Kidney (tissue), 14 donors: ENCODE measurements around the gene RBM44. TPM values are rescaled to one million over a fixed set of nuclear protein-coding genes. Genes with fewer than 3 reads are reported as not detected.

Experiments
- DNase-seq, 5 donors: peaks; one replicate each; pipeline ENCODE4 v3.0.0-alpha.2; 2013 to 2020
- FAIRE-seq: peaks from 2 replicates; lab custom pipeline; 2012; peaks lifted over from hg19 to GRCh38; lab: Jason Lieb, UNC
- H3K27ac ChIP-seq, 2 donors: one replicate each; pipeline ENCODE4 v1.7.0; 2013; ENCODE audit warnings: low read depth in 2 of 2, low read length in 2 of 2, inconsistent platforms in 1 of 2
- H3K27me3 ChIP-seq: one replicate; pipeline ENCODE4 v1.7.1; 2013; ENCODE audit warnings: low read length, inconsistent platforms; ENCODE audit not compliant: control insufficient read depth, insufficient read depth
- H3K36me3 ChIP-seq, 3 donors: one replicate each; pipeline versions ENCODE4 v1.7.0 to v1.7.1; 2013; ENCODE audit warnings: low read length in 3 of 3, control low read depth in 1 of 3, inconsistent platforms in 1 of 3; ENCODE audit not compliant: insufficient read depth in 3 of 3, control insufficient read depth in 2 of 3
- H3K4me1 ChIP-seq, 3 donors: one replicate each; pipeline versions ENCODE4 v1.7.0 to v1.7.1; 2013; ENCODE audit warnings: low read length in 3 of 3, inconsistent platforms in 1 of 3, low read depth in 1 of 3; ENCODE audit not compliant: control insufficient read depth in 2 of 3, insufficient read depth in 2 of 3
- H3K4me3 ChIP-seq, 3 donors: one replicate each; pipeline versions ENCODE4 v1.7.0 to v1.8.1; 2013; ENCODE audit warnings: low read length in 3 of 3, control low read depth in 1 of 3, inconsistent platforms in 1 of 3
- H3K9ac ChIP-seq, 3 donors: one replicate each; pipeline versions ENCODE4 v1.7.0 to v1.7.1; 2013; ENCODE audit warnings: low read length in 3 of 3, control low read depth in 1 of 3, inconsistent platforms in 1 of 3
- H3K9me3 ChIP-seq, 3 donors: one replicate each; pipeline versions ENCODE4 v1.7.0 to v1.7.1; 2013; ENCODE audit warnings: low read length in 3 of 3, control low read depth in 1 of 3, inconsistent platforms in 1 of 3; ENCODE audit not compliant: control insufficient read depth in 2 of 3, insufficient read depth in 1 of 3
- intact Hi-C: fragments of 100-400 bp; cut with DNase I; formaldehyde crosslinking; loops from one replicate; pipeline ENCODE4 v1.11.1; 2022
- polyA plus RNA-seq: library from polyadenylated mRNA; stranded (reverse); fragments of 350-450 nt; fragmentation: Illumina TruSeq; extraction: RNeasy Lipid Tissue Mini Kit (QIAGEN cat#74804); gene quantifications from one replicate; pipeline ENCODE4 v1.2.3, GENCODE V29; 2014; ENCODE audit warnings: low read depth, low replicate concordance; ENCODE audit not compliant: insufficient read depth
- total RNA-seq: library from RNA; stranded (reverse); fragmentation: NEBNext Ultra II Directional; extraction: Animal tissue kit (Norgen Biotek cat#: 25700); gene quantifications from one replicate; pipeline ENCODE4 v1.2.1, GENCODE V29; 2021
- TF ChIP-seq, protein P1 (sequence below): IDR thresholded peaks from 3 replicates; pipeline ENCODE4 v1.5.1; 2012; ENCODE audit warnings: mild to moderate bottlenecking, moderate library complexity, borderline replicate concordance; ENCODE audit not compliant: insufficient read depth; ENCODE audit errors: extremely low read depth
- donor health status: control.
- donor health status: control.
- donor health status: control.
- donor health status: control.
- donor health status: control.
- donor health status: DM: yes; HTN: yes; CAD: no.
- donor health status: Normal renal cell carcinoma (clear cell type).

Gene RBM44
- total and polyA plus RNA-seq, 2 donors from 2014 or later = 0.72 TPM; not detected in 1

DNA sequence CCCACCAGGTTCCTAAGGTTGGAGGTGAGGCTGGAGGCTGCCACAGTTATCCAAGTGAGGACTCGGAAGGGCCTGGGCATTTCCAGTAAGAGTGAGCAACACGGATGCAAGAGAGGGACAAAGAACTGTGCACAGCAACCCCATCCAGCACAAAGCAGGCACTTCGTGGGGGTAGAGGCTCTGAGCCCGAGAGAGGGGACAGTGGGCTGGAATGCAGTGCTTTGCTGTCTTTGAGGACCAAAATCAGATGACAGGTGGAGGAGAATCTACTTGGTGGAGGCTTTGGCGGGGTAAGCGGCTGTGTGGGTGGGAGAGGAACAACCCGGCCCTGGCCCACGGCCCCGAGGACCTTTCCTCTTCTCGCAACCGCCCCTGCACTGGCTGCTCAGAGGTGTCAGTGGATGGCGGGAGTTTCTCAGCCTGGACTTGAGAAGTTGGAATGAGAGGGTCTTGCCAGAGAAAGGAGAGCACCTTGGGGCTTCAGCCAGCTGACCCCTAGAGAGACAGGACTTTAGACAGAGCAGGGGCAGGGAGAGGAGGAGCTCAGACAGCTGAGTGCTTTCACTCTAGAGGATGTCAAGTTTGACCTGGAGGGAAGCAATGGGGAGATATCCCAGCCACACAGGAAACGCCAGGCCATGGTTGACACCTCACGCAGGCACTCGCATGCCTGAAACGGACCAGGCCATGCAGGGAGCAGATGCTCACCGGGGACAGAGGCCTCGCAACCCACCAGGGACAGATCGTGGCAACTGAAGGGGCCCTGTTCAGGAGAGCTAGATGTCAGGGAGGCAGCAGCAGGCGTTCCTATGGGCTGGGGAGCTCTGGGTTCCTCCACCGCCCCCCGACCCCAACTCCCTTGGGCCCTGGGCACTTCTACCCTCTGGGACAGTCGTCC is 72.4 kb downstream of the RBM44 start:
- H3K4me1 ChIP-seq = no peaks in the 10 kb centered on the region
- DNase-seq = no peak
- FAIRE-seq = no peak

DNA sequence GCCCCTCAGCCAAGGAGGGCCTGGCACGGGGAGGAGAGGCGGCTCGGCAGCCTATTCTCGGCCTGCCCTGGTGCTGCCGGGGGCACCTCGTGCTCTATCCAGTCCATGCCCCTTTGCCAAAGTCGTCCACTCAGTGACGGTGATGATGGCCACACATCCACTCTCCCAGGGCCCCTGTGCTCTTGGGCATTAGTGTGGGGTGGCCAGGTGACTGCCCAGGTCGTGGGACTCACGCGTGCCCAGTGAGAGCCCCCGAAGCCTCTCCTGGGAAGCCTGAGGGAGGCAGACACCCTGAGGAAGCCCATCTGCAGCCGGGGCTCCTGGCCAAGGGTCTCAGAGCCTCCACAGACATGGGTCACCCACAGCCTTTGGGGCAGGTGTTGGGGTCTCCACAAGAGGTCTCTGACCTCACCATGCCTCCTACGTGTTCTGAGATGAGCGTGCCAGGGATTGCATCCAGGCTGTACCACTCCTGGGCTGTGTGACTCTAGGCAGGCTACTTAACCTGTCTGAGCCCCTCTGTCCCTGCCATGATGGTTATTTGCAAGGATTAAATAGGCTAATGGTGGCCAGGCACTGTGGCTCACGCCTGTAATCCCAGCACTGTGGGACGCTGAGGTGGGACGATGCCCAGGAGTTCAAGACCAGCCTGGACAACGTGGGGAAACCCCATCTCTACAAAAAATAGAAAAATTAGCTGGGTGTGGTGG is 73.8 kb downstream of the RBM44 start:
- FAIRE-seq (no peak), DNase-seq (no peak)
- no peak overlapping the region for H3K4me3 ChIP-seq
- no peaks in the 10 kb centered on the region for H3K9me3 ChIP-seq
- TF ChIP-seq, protein P1, sequence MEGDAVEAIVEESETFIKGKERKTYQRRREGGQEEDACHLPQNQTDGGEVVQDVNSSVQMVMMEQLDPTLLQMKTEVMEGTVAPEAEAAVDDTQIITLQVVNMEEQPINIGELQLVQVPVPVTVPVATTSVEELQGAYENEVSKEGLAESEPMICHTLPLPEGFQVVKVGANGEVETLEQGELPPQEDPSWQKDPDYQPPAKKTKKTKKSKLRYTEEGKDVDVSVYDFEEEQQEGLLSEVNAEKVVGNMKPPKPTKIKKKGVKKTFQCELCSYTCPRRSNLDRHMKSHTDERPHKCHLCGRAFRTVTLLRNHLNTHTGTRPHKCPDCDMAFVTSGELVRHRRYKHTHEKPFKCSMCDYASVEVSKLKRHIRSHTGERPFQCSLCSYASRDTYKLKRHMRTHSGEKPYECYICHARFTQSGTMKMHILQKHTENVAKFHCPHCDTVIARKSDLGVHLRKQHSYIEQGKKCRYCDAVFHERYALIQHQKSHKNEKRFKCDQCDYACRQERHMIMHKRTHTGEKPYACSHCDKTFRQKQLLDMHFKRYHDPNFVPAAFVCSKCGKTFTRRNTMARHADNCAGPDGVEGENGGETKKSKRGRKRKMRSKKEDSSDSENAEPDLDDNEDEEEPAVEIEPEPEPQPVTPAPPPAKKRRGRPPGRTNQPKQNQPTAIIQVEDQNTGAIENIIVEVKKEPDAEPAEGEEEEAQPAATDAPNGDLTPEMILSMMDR = no peak
- no peak overlapping the region for H3K27ac ChIP-seq
- H3K9ac ChIP-seq = no peak overlapping the region
- no peaks in the 10 kb centered on the region for H3K4me1 ChIP-seq
- H3K36me3 ChIP-seq = no peaks in the 10 kb centered on the region
- no peaks in the 10 kb centered on the region for H3K27me3 ChIP-seq
- intact Hi-C loops = no loop called here

More for the DNA sequence above, 72.4 kb downstream of the RBM44 start:
- no peaks in the 10 kb centered on the region for H3K36me3 ChIP-seq
- intact Hi-C loops = no loop called here
- H3K27me3 ChIP-seq = no peaks in the 10 kb centered on the region
- TF ChIP-seq, protein P1 = no peak
- H3K27ac ChIP-seq = no peak overlapping the region
- H3K4me3 ChIP-seq = no peak overlapping the region
- H3K9ac ChIP-seq = no peak overlapping the region
- H3K9me3 ChIP-seq = no peaks in the 10 kb centered on the region

DNA sequence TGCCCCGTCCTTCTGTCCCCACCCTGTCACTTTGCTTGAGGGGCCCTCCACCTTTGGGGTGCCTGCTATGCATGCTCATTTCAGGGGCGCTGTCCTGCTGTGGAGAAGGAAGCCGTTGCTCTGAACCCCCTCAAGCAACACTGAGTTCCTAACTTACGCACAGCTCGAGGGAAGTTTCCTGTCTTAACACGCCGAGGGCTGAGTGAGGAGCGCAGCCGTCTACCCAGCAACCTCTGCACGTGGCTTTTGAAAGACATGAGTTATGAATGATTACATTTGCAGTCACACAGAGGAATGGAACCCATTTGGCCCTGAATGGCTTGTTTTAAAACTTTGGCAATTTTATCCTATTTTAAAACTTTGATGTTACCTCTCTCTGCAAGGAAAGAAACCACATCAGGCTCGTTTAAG is 74.8 kb downstream of the RBM44 start:
- TF ChIP-seq, protein P1 = no peak
- intact Hi-C loops = no loop called here
- FAIRE-seq = no peak
- no peaks in the 10 kb centered on the region for H3K36me3 ChIP-seq
- no peak overlapping the region for H3K4me3 ChIP-seq
- no peaks in the 10 kb centered on the region for H3K27me3 ChIP-seq
- no peaks in the 10 kb centered on the region for H3K4me1 ChIP-seq
- H3K27ac ChIP-seq = no peak overlapping the region
- H3K9ac ChIP-seq = no peak overlapping the region
- no peaks in the 10 kb centered on the region for H3K9me3 ChIP-seq
- DNase-seq = peak in 2 of 5 donors; percentile 44 to 50
